AML-193 (cell line): ENCODE data around the gene HMOX1.
A peak's percentile ranks its signal among the peaks of the same experiment; 100 is the strongest.

Experiments
- DNase-seq, 2 experiments: peaks; one replicate each; lab custom pipeline; 2025; lab: John Stamatoyannopoulos, UW

The HMOX1 gene

GRCh38 chr22:35406443-35406842 is 25.5 kb downstream of the HMOX1 start:
- DNase-seq, result no peak

DNA sequence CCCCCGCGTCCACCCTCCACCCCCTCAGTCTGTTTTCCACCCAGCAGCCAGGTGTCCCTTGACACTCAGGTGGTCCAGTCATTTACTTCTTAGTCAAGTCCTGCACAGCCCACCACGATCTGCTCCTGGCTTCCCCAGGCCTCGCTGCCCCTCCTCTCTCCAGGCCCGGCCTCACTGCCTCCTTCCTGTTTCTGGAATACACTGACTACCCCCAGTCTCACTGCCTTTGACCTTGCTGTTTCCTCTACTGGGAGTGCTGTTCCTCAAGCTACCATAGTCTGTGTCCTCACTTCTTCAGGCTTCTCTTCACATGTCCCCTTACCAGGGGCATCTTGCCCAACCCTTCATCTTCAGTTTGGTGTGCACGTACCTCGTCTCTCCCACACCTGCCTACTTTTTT is 26.5 kb downstream of the HMOX1 start:
- DNase-seq, result no peak

- peak; percentile 77 to 90 for DNase-seq
These were observed 29.1 kb downstream of the HMOX1 start for GRCh38 chr22:35409783-35410662.

GRCh38 chr22:35410663-35411034 is 29.8 kb downstream of the HMOX1 start:
- no peak for DNase-seq

GRCh38 chr22:35411102-35411501 is 30.2 kb downstream of the HMOX1 start:
- DNase-seq, result no peak

DNA sequence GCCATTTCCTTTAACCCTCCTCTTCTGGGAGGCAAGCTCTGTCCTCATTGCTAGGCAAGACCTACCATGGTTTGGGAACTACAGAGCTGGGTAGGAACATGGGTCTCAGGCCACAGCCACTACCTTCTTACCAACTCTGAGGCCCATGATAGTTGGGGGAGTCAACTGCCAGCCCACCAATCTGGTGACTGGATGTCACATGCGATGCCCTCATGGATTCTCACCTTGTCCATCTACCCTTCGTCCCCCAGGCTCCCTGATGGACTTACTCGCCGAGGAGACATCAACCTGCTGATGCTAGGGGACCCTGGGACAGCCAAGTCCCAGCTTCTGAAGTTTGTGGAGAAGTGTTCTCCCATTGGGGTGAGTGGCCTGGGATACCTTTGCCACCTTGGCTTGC is 32.7 kb downstream of the HMOX1 start:
- no peak for DNase-seq

- no peak for DNase-seq
These were observed 36.7 kb downstream of the HMOX1 start for GRCh38 chr22:35417606-35418005.

GRCh38 chr22:35418088-35418487 is 37.2 kb downstream of the HMOX1 start:
- no peak for DNase-seq

GRCh38 chr22:35418731-35419130 is 37.8 kb downstream of the HMOX1 start:
- peak in 1 of 2 experiments; percentile 12 for DNase-seq

DNA sequence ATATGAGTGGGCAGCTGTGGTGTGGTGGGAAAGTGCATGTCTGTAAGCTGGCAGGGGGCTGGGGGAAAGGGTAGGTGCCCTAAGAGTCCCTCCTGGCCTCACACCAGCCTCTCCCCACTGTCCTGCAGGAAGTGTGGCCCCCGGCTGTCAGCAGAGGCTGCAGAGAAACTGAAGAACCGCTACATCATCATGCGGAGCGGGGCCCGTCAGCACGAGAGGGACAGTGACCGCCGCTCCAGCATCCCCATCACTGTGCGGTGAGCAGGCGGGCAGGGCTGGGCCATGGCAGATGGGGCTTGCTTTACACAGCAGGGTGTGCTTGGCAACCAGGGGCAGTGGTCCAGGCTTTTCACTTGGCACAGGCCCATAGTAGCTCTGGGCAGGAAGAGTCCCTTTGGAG is 38.9 kb downstream of the HMOX1 start:
- no peak for DNase-seq

- no peak for DNase-seq
These were observed 40.2 kb downstream of the HMOX1 start for GRCh38 chr22:35421121-35421520.

- DNase-seq, result no peak
These were observed 41.2 kb downstream of the HMOX1 start for GRCh38 chr22:35422145-35422544.

DNA sequence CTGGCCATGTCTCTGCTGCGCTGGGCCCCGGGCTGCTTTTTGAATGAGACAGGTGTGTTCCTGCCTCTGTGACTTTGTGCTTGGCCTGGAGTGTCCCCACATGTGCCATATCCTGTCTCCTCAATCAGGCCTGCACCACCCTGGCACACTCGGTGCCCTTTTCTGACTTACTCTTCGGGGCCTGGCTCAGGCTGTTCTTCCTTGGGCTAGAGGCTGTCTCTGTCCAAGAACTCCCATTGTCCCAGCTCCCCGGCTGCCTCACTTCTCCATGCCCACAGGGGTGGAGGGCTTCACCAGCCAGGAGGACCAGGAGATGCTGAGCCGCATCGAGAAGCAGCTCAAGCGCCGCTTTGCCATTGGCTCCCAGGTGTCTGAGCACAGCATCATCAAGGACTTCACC is 42.0 kb downstream of the HMOX1 start:
- DNase-seq, result no peak

GRCh38 chr22:35424081-35424480 is 43.2 kb downstream of the HMOX1 start:
- DNase-seq, result no peak

- no peak for DNase-seq
These were observed 43.9 kb downstream of the HMOX1 start for GRCh38 chr22:35424761-35425160.

DNA sequence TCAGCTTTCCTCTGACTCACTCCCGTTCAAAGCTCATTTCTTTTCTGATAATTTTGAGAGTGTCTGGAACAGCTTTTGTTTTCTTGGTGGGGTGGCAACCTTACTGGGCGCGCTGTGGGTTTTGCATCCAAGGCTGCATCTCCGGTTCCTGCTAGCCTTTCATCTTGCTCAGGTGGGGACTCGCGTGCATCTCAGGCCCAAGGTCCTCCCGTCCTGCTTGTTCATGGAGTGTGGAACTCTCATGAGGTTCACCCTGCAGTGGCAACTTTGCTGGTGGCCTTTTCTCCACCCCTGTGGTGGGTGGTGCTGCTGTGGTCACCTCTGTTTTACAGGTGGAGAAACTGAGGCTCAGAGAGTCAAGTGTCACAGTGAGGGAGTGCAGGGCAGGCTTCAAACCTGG is 44.6 kb downstream of the HMOX1 start:
- DNase-seq, result no peak

DNA sequence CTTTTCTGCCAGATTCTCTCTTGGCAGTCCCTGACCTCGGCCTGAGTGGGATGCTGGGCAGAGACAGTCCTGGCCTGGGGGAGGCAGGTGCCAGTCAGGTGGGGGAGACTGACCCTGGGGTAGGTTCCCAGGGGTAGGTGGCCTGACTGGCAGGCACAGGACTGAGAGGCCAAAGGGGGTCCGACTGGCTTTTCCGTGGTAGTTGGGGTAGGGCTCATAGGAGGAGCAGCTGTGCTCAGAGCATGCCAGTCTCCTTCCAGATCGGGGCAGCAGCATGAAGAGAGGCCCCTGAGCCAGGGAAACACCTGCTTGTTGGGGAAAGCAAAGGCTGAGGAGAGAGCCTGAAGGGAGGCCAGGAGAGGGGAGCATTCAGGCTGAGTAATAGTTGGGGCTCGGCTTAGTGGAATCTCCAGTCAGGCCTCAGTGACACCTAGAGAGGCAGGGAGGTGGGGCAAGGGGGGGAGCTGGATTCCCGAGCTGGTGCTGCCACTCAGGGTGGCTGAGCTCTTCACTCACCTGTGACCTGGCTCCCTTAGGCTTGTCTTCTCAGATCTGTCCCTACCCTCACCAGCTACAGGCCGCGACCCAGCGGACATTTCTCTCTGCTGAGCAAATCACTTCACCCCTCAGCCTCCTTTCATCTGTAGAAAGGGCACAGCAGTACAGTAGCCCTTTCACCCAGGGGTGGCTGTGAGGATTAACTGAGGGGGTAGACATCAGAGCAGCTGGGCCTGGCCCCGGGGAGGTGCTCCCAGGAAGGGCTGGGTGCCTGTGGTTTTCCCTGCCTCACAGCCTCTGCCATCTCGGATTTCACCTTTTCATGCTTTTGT is 45.3 kb downstream of the HMOX1 start:
- DNase-seq, result no peak

DNA sequence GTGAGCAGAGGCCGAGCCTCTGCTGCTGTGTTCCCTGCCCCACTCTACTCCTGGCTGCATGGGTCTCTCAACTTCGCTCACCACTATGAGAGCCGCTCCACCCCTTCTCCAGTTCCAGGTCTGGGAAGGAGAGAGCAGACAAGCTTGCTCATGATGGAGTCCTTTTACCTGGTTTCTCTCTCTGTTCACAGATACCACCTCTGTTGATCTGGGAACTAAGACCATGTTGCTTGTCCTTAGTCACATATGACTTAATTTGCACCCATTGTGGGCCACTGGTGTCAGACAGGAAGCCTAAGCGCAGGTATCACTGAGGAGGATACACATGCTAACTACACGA is 45.9 kb downstream of the HMOX1 start:
- DNase-seq, result no peak

GRCh38 chr22:35430897-35431322 is 50.0 kb downstream of the HMOX1 start:
- DNase-seq, result peak in 1 of 2 experiments; percentile 24

DNA sequence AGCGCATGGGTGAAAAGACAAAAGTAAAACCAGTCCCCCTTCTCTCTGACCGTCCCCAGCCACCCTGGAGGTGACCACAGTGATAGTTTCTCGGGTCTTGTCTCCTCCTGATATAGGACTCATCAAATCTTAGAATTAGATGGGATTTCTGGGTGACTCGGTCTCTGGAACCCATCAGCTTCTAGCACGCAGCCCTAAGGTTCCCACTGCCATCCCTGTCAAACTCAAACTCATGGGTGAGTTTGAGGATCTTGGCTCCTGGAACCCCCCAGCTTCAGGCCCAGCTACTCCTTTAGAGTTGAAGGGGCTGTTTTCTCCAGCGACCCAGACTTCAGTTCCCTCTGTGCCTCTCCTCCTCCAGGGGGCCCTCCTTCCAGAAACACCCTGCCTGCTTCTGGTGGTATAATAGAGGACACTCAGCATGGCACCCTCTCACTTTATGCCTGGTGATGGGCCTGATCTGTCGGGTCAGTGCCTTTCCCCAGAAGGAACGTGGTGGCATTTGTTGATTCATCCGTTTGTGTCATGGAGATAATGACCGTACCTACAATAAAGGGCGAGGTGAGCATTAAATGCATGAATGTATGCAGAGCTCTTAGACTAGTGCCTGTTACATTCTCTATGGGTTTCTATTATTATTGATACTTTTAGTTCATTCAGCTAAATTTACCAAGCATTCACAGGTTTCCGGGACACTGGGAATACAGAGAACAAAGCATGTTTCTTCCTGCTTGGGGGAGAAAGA is 50.8 kb downstream of the HMOX1 start:
- DNase-seq, result no peak

- no peak for DNase-seq
These were observed 51.5 kb downstream of the HMOX1 start for GRCh38 chr22:35432228-35432905.
